CD14-positive monocyte (primary cell): ENCODE results near the gene SPATA20. TPM values are rescaled to one million over a fixed set of nuclear protein-coding genes. Genes with fewer than 3 reads are reported as not detected.

Experiments
- DNase-seq, 3 donors: peaks; one replicate each; pipeline ENCODE4 v3.0.0-alpha.2; 2011 to 2022
- H2AFZ ChIP-seq: 2 replicates; pipeline ENCODE4 v1.6.0; 2012; ENCODE audit warnings: mild to moderate bottlenecking, low read depth, low read length, inconsistent platforms; ENCODE audit not compliant: insufficient read depth, poor library complexity, severe bottlenecking
- H3K27ac ChIP-seq, 2 donors: 1 replicate in 1 of 2; 2 replicates in 1 of 2; pipeline ENCODE4 v1.5.1; 2012 to 2013; ENCODE audit warnings: low read length in 2 of 2, control low read depth in 1 of 2, inconsistent platforms in 1 of 2, low read depth in 1 of 2, mild to moderate bottlenecking in 1 of 2
- H3K27me3 ChIP-seq, 2 donors: one replicate each; pipeline versions ENCODE4 v1.6.0 to v1.6.1; 2011 to 2013; ENCODE audit warnings: low read length in 2 of 2; ENCODE audit not compliant: control insufficient read depth in 2 of 2, insufficient read depth in 2 of 2
- H3K36me3 ChIP-seq, 2 donors: replicated peaks in 1 of 2; 1 replicate in 1 of 2; 2 replicates in 1 of 2; pipeline versions ENCODE4 v1.5.1 to v1.6.1; 2012 to 2013; ENCODE audit warnings: low read length in 2 of 2, control low read depth in 1 of 2, inconsistent platforms in 1 of 2, mild to moderate bottlenecking in 1 of 2; ENCODE audit not compliant: insufficient read depth in 2 of 2, control insufficient read depth in 1 of 2
- H3K4me1 ChIP-seq, 2 donors: 1 replicate in 1 of 2; 2 replicates in 1 of 2; pipeline versions ENCODE4 v1.5.1 to v1.6.1; 2012 to 2013; ENCODE audit warnings: low read length in 2 of 2, control low read depth in 1 of 2, inconsistent platforms in 1 of 2, mild to moderate bottlenecking in 1 of 2, moderate library complexity in 1 of 2; ENCODE audit not compliant: insufficient read depth in 2 of 2, control insufficient read depth in 1 of 2
- H3K4me2 ChIP-seq: replicated peaks from 2 replicates; pipeline ENCODE3; 2012; ENCODE audit warnings: low read length, moderate library complexity, mild to moderate bottlenecking; ENCODE audit not compliant: poor library complexity, severe bottlenecking; ENCODE audit errors: extremely low read depth
- H3K4me3 ChIP-seq, 3 experiments: fragments of 200-600 bp in 1 of 3; sonication (generic) in 1 of 3; replicated peaks in 1 of 3; 1 replicate in 2 of 3; 2 replicates in 1 of 3; pipeline ENCODE4 v1.5.1; 2011 to 2013; ENCODE audit warnings: low read length in 3 of 3, mild to moderate bottlenecking in 3 of 3, control low read depth in 2 of 3, low read depth in 2 of 3, inconsistent platforms in 1 of 3, moderate library complexity in 1 of 3
- H3K79me2 ChIP-seq: 2 replicates; pipeline ENCODE4 v1.6.0; 2012; ENCODE audit warnings: mild to moderate bottlenecking, control low read depth, inconsistent platforms, low read length, moderate library complexity; ENCODE audit not compliant: insufficient read depth
- H3K9ac ChIP-seq: 2 replicates; pipeline ENCODE4 v1.6.0; 2017; ENCODE audit warnings: low read length, mild to moderate bottlenecking; ENCODE audit not compliant: insufficient read depth, poor library complexity, severe bottlenecking
- H3K9me3 ChIP-seq, 2 donors: replicated peaks in 1 of 2; 1 replicate in 1 of 2; 2 replicates in 1 of 2; pipeline versions ENCODE4 v1.5.1 to v1.6.1; 2012 to 2013; ENCODE audit warnings: low read length in 2 of 2, control low read depth in 1 of 2; ENCODE audit not compliant: control insufficient read depth in 1 of 2, insufficient read depth in 1 of 2
- H4K20me1 ChIP-seq: 2 replicates; pipeline ENCODE4 v1.6.0; 2012; ENCODE audit warnings: mild to moderate bottlenecking, low read length, control low read depth, moderate library complexity; ENCODE audit not compliant: insufficient read depth
- H3K27ac Mint-ChIP-seq, 7 donors: one replicate each; pipeline ENCODE4 v1.8.0; 2020; ENCODE audit warnings: mild to moderate bottlenecking in 7 of 7, mixed read lengths in 7 of 7, moderate library complexity in 6 of 7, inconsistent platforms in 2 of 7
- H3K27me3 Mint-ChIP-seq, 3 donors: one replicate each; pipeline ENCODE4 v1.8.0; 2021 to 2022; ENCODE audit warnings: low read depth in 3 of 3, mild to moderate bottlenecking in 3 of 3, mixed read lengths in 3 of 3, moderate library complexity in 3 of 3, inconsistent platforms in 1 of 3
- H3K36me3 Mint-ChIP-seq, 2 donors: one replicate each; pipeline ENCODE4 v1.8.0; 2020; ENCODE audit warnings: mixed read lengths in 2 of 2, inconsistent platforms in 1 of 2, mild to moderate bottlenecking in 1 of 2
- H3K4me1 Mint-ChIP-seq: one replicate; pipeline ENCODE4 v1.8.0; 2020; ENCODE audit warnings: mild to moderate bottlenecking, mixed read lengths
- H3K4me3 Mint-ChIP-seq, 2 donors: one replicate each; pipeline ENCODE4 v1.8.0; 2020; ENCODE audit warnings: mild to moderate bottlenecking in 2 of 2, mixed read lengths in 2 of 2, moderate library complexity in 1 of 2
- H3K9me3 Mint-ChIP-seq, 7 donors: one replicate each; pipeline ENCODE4 v1.8.0; 2020 to 2022; ENCODE audit warnings: mixed read lengths in 7 of 7, mild to moderate bottlenecking in 6 of 7, moderate library complexity in 6 of 7, inconsistent platforms in 2 of 7
- WGBS: methylation state at CpG from one replicate; pipeline ENCODE4 v1.1.5; 2013; ENCODE audit warnings: missing lambda C conversion rate; ENCODE audit not compliant: insufficient coverage; 5-methylcytosine and 5-hydroxymethylcytosine counted together
- intact Hi-C, 2 donors: fragments of 100-400 bp; cut with micrococcal nuclease; formaldehyde crosslinking; loops; one replicate each; pipeline versions ENCODE4 v1.15.0 to v1.15.1; 2023
- polyA plus RNA-seq, 3 donors: library from polyadenylated mRNA; depleted of rRNA in 1 of 3; unstranded in 2 of 3; stranded (reverse) in 1 of 3; fragments of 300-500 nt in 2 of 3; fragments of >200 nt in 1 of 3; fragmentation: Illumina TruSeq in 2 of 3; gene quantifications; 1 replicate in 2 of 3; 2 replicates in 1 of 3; pipeline ENCODE4 v1.2.3, GENCODE V29; 2012 to 2021
- TF ChIP-seq, protein P1 (sequence below): fragments of 200-600 bp; IDR thresholded peaks from one replicate; pipeline ENCODE4 v1.8.0; 2022; ENCODE audit warnings: antibody characterized with exemption, mild to moderate bottlenecking

SPATA20 gene
- polyA plus RNA-seq, 3 donors: 9.3 to 37.8 (median 12.2) TPM

DNA sequence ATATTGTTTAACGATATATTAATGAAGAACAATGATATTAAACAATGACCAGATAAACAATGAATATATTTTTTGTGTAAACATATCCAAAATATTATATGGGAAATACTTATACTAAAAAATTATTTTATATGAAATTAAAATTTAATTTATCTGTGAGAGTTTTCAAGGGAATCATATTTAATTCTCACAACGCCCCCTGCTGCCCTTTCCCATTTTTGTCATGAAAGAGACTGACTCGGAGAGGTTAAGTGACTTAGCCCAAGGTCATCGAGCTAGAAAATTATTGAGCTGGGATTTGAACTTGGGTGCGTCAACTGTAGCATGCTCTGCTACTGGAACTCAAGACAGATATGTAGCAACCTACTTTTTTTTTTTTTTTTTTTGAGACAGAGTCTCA lies 45.9 kb upstream of the SPATA20 start:
- H4K20me1 ChIP-seq: no peaks in the 10 kb centered on the region
- Mint-ChIP-seq H3K27me3 (peaks cover 1 to 6% (median 5%) of the 10 kb centered on the region in 3 donors), H3K36me3 (no peaks in the 10 kb centered on the region), H3K4me1 (peaks cover 20% of the 10 kb centered on the region), H3K9me3 (no peaks in the 10 kb centered on the region), H3K4me3 (no peak overlapping the region), H3K27ac (no peak overlapping the region)
- no peaks in the 10 kb centered on the region for H3K36me3 ChIP-seq
- no peak overlapping the region for H3K4me2 ChIP-seq
- no peak overlapping the region for H3K9ac ChIP-seq
- no peaks in the 10 kb centered on the region for H3K79me2 ChIP-seq
- no peaks in the 10 kb centered on the region for H3K9me3 ChIP-seq
- no peak overlapping the region for H3K27ac ChIP-seq
- H2AFZ ChIP-seq: no peak overlapping the region
- TF ChIP-seq, protein P1, sequence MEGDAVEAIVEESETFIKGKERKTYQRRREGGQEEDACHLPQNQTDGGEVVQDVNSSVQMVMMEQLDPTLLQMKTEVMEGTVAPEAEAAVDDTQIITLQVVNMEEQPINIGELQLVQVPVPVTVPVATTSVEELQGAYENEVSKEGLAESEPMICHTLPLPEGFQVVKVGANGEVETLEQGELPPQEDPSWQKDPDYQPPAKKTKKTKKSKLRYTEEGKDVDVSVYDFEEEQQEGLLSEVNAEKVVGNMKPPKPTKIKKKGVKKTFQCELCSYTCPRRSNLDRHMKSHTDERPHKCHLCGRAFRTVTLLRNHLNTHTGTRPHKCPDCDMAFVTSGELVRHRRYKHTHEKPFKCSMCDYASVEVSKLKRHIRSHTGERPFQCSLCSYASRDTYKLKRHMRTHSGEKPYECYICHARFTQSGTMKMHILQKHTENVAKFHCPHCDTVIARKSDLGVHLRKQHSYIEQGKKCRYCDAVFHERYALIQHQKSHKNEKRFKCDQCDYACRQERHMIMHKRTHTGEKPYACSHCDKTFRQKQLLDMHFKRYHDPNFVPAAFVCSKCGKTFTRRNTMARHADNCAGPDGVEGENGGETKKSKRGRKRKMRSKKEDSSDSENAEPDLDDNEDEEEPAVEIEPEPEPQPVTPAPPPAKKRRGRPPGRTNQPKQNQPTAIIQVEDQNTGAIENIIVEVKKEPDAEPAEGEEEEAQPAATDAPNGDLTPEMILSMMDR: peak; percentile 73
- intact Hi-C loops: no loop called here
- no peaks in the 10 kb centered on the region for H3K27me3 ChIP-seq
- H3K4me1 ChIP-seq: peaks cover 7 to 13% of the 10 kb centered on the region in 2 donors
- no CpG with 5 or more reads among the region's 5 CpGs for WGBS
- peak in 1 of 3 donors; percentile 15 for DNase-seq
- H3K4me3 ChIP-seq: no peak overlapping the region

DNA sequence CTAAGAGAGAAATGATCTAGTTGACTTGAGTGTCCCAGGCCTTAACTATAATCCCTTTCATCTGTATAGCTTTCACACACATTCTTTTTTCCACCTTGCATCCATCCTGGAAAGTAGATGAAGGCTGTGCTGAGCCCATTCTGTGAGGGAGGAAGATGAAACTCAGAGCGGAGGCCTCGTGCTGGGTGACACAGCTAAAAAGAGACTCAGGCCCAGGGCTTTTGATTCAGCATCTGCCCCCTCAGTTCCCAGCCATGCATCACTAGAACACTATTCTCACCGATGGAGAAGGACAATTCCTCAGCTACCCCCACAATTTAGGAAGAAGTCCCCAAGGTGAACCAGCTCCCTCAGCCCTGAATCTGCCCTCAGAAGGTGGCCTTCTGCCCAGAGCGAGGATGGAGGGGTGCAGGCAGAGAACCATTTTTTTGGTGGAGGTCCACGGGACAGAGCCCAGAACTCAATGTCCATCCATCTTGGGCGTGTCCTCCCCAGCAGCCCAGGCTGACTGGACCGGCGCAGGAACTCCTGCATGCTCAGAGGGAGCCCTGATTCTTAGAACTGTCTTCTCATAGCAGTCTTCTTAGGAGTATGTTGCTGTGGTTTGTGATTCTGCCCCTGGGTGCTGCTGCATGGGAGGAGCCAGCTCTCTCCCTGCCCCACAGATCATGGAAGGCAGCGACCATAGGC lies 44.5 kb upstream of the SPATA20 start:
- no peaks in the 10 kb centered on the region for H3K36me3 Mint-ChIP-seq
- H3K9me3 Mint-ChIP-seq: no peaks in the 10 kb centered on the region

More for the DNA sequence above, 44.5 kb upstream of the SPATA20 start:
- Histone ChIP-seq H3K9ac (no peak overlapping the region), H2AFZ (no peak overlapping the region), H3K79me2 (no peaks in the 10 kb centered on the region), H3K4me3 (no peak overlapping the region), H3K36me3 (no peaks in the 10 kb centered on the region), H3K4me1 (peaks cover 7 to 13% of the 10 kb centered on the region in 2 donors), H3K27me3 (no peaks in the 10 kb centered on the region), H4K20me1 (no peaks in the 10 kb centered on the region), H3K27ac (no peak overlapping the region), H3K4me2 (no peak overlapping the region), H3K9me3 (no peaks in the 10 kb centered on the region)
- TF ChIP-seq, protein P1: no peak
- intact Hi-C loops: no loop called here
- DNase-seq: no peak
- Mint-ChIP-seq H3K4me3 (no peak overlapping the region), H3K27me3 (peaks cover 2 to 6% (median 5%) of the 10 kb centered on the region in 3 donors), H3K4me1 (peaks cover 20% of the 10 kb centered on the region), H3K27ac (peak overlapping the region in 2 of 7 donors; percentile 27 to 67)
- WGBS: 89% methylated on average over 3 of the region's 9 CpGs
